Tibial nerve (tissue), 4 donors: ENCODE measurements around the gene CYP3A5.

Source experiments
- CTCF ChIP-seq, 5 experiments: fragments of 200-600 bp in 3 of 5; fragments of 450-650 bp in 2 of 5; sonication (generic) in 3 of 5; IDR thresholded peaks; one replicate each; pipeline ENCODE4 v1.5.1; 2016 to 2019; ENCODE audit warnings: antibody characterized with exemption in 5 of 5, mild to moderate bottlenecking in 3 of 5, moderate library complexity in 2 of 5
- EP300 ChIP-seq, 2 donors: sonication (generic); formaldehyde crosslinking; IDR thresholded peaks; one replicate each; pipeline ENCODE4 v1.6.1; 2017; ENCODE audit warnings: antibody characterized with exemption in 2 of 2, mild to moderate bottlenecking in 1 of 2
- POLR2A ChIP-seq, 2 donors: fragments of 450-650 bp; IDR thresholded peaks; one replicate each; pipeline ENCODE4 v1.6.1; 2017; ENCODE audit warnings: antibody characterized with exemption in 2 of 2, mild to moderate bottlenecking in 2 of 2, moderate library complexity in 2 of 2

DNA sequence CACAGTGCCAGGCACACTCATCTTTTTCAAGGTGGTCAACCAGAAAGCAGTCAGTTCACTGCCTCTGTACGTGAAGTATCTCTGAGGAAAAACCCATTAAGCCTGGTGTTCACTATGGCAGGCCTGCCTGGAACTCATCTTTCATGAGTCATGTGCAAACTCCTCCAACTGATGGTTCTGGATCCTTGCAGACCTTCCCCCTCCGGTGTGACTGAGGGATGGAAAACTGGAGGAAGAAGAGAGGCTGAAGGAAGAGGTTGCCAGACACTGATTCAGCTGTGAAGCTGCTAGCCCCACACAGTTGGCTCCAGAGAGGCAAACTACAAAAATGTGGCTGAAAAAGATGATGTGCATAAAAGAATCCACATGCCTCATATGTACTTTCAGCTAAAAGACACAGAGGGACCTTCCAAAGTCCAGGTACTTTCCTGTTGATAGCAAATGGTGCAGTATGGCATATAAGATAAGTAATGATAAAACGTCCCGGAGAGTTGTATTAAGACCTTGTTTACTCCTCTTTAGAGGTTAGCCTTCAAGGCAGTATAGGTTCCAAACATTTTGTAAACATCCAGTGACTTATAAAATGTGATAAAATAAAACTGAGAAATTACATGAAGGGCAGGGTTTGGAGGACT, 2.7 kb downstream of the CYP3A5 start:
- TF ChIP-seq EP300 (IDR thresholded peaks at IDR 0.05): no peak
- no peak for TF ChIP-seq CTCF (IDR thresholded peaks at IDR 0.05)
- TF ChIP-seq POLR2A (IDR thresholded peaks at IDR 0.05): no peak
